H1 (cell line): Measurements from ENCODE around the gene CTNNBL1. TPM values are rescaled to one million over a fixed set of nuclear protein-coding genes. Genes with fewer than 3 reads are reported as not detected.

Experiments used
- CTCF ChIA-PET: fragments of 300-600 bp; sonication (Branson Sonifier 250); formaldehyde crosslinking; loops from one replicate; lab custom pipeline; 2021; ENCODE audit not compliant: partially characterized antibody; lab: Charles Lee
- POLR2A ChIA-PET: fragments of 300-600 bp; sonication (Branson Sonifier 250); formaldehyde crosslinking; loops from one replicate; lab custom pipeline; 2021; ENCODE audit warnings: inconsistent platforms; ENCODE audit not compliant: partially characterized antibody; lab: Charles Lee
- DNase-seq, 2 experiments: peaks; one replicate each; pipeline versions ENCODE4 v3.0.0 to v3.0.0-alpha.2; 2010 to 2022; ENCODE audit warnings: low spot score in 2 of 2, low read depth in 1 of 2, mixed read lengths in 1 of 2
- FAIRE-seq: peaks from 2 replicates; lab custom pipeline; 2011; peaks lifted over from hg19 to GRCh38; lab: Jason Lieb, UNC
- H2AFZ ChIP-seq: 2 replicates; pipeline ENCODE4 v1.8.1; 2012; ENCODE audit warnings: low read length, inconsistent platforms
- H2AK5ac ChIP-seq: 2 replicates; pipeline ENCODE4 v1.6.1; 2013; ENCODE audit warnings: low read depth, low read length
- H2BK120ac ChIP-seq: replicated peaks from 2 replicates; pipeline ENCODE3; 2013; ENCODE audit warnings: low read depth, low read length, inconsistent platforms
- H2BK12ac ChIP-seq: 2 replicates; pipeline ENCODE4 v1.6.1; 2013; ENCODE audit warnings: low read depth, low read length
- H2BK15ac ChIP-seq: 2 replicates; pipeline ENCODE4 v1.6.1; 2013; ENCODE audit warnings: low read length
- H2BK20ac ChIP-seq: 2 replicates; pipeline ENCODE4 v1.6.1; 2013; ENCODE audit warnings: low read length
- H2BK5ac ChIP-seq: 2 replicates; pipeline ENCODE4 v1.6.1; 2013; ENCODE audit warnings: low read depth, low read length
- H3K14ac ChIP-seq: 2 replicates; pipeline ENCODE4 v1.6.1; 2013; ENCODE audit warnings: inconsistent platforms; ENCODE audit not compliant: insufficient read length
- H3K18ac ChIP-seq: 2 replicates; pipeline ENCODE4 v1.6.1; 2013; ENCODE audit warnings: low read length; ENCODE audit errors: extremely low read depth
- H3K23ac ChIP-seq: 2 replicates; pipeline ENCODE4 v1.6.1; 2013; ENCODE audit warnings: inconsistent platforms; ENCODE audit not compliant: insufficient read length
- H3K23me2 ChIP-seq: 2 replicates; pipeline ENCODE4 v1.6.1; 2013; ENCODE audit warnings: low read depth, low read length
- H3K27ac ChIP-seq: 2 replicates; pipeline ENCODE4 v1.6.1; 2011; ENCODE audit warnings: low read depth, low read length, inconsistent platforms
- H3K27me3 ChIP-seq, 4 experiments: replicated peaks in 1 of 4; 1 replicate in 1 of 4; 2 replicates in 3 of 4; pipeline versions ENCODE4 v1.6.1 to v1.8.1; 2011 to 2013; ENCODE audit warnings: low read length in 3 of 4, mild to moderate bottlenecking in 3 of 4, inconsistent platforms in 2 of 4, mixed read lengths in 2 of 4, moderate library complexity in 1 of 4; ENCODE audit not compliant: control insufficient read depth in 3 of 4, insufficient read depth in 3 of 4; ENCODE audit errors: extremely low read depth in 1 of 4
- H3K36me3 ChIP-seq, 4 experiments: 2 replicates each; pipeline versions ENCODE4 v1.6.1 to v1.8.1; 2011 to 2013; ENCODE audit warnings: mild to moderate bottlenecking in 4 of 4, low read length in 3 of 4, moderate library complexity in 2 of 4, control low read depth in 1 of 4, inconsistent platforms in 1 of 4; ENCODE audit not compliant: insufficient read depth in 4 of 4, control insufficient read depth in 2 of 4
- H3K4ac ChIP-seq: replicated peaks from 2 replicates; pipeline ENCODE3; 2013; ENCODE audit warnings: low read length, low read depth, mixed read lengths, inconsistent platforms; ENCODE audit not compliant: insufficient read length
- H3K4me1 ChIP-seq, 4 experiments: replicated peaks in 1 of 4; 1 replicate in 1 of 4; 2 replicates in 3 of 4; pipeline versions ENCODE4 v1.6.1 to v1.8.1; 2011 to 2013; ENCODE audit warnings: low read length in 3 of 4, inconsistent platforms in 2 of 4, mixed read lengths in 1 of 4; ENCODE audit not compliant: insufficient read depth in 4 of 4, control insufficient read depth in 3 of 4
- H3K4me2 ChIP-seq, 2 experiments: 2 replicates each; pipeline versions ENCODE4 v1.6.1 to v1.8.1; 2011 to 2013; ENCODE audit warnings: low read depth in 2 of 2, low read length in 2 of 2, control low read depth in 1 of 2, inconsistent platforms in 1 of 2, mild to moderate bottlenecking in 1 of 2; ENCODE audit not compliant: insufficient read depth in 1 of 2
- H3K4me3 ChIP-seq, 4 experiments: fragments of 200-600, 300-600 bp in 1 of 4; sonication (generic), shearing (Covaris generic), sonication (Bioruptor Twin) in 1 of 4; 2 replicates each; pipeline versions ENCODE4 v1.5.1 to v1.8.1; 2011 to 2016; ENCODE audit warnings: low read length in 4 of 4, low read depth in 3 of 4, control low read depth in 2 of 4, inconsistent platforms in 2 of 4, mild to moderate bottlenecking in 2 of 4, mixed read lengths in 1 of 4, moderate library complexity in 1 of 4; ENCODE audit not compliant: insufficient read depth in 2 of 4; ENCODE audit errors: extremely low read depth in 1 of 4
- H3K56ac ChIP-seq: replicated peaks from 2 replicates; pipeline ENCODE3; 2013; ENCODE audit warnings: low read depth, mild to moderate bottlenecking, mixed read lengths, low read length, inconsistent platforms; ENCODE audit not compliant: insufficient read length
- H3K79me1 ChIP-seq: 2 replicates; pipeline ENCODE4 v1.6.1; 2013; ENCODE audit warnings: low read depth, low read length, control low read depth
- H3K79me2 ChIP-seq, 2 experiments: 2 replicates each; pipeline versions ENCODE4 v1.6.1 to v1.8.1; 2012 to 2013; ENCODE audit warnings: low read length in 2 of 2, mild to moderate bottlenecking in 2 of 2, inconsistent platforms in 1 of 2; ENCODE audit not compliant: insufficient read depth in 2 of 2, control insufficient read depth in 1 of 2
- H3K9ac ChIP-seq, 4 experiments: replicated peaks in 1 of 4; 1 replicate in 1 of 4; 2 replicates in 3 of 4; pipeline versions ENCODE4 v1.6.1 to v1.8.1; 2011 to 2013; ENCODE audit warnings: low read depth in 3 of 4, low read length in 3 of 4, control low read depth in 2 of 4, mild to moderate bottlenecking in 2 of 4, moderate library complexity in 2 of 4, inconsistent platforms in 1 of 4; ENCODE audit errors: extremely low read depth in 1 of 4
- H3K9me3 ChIP-seq, 2 experiments: 2 replicates each; pipeline versions ENCODE4 v1.6.1 to v1.8.1; 2012 to 2013; ENCODE audit warnings: mild to moderate bottlenecking in 2 of 2, moderate library complexity in 2 of 2, control low read depth in 1 of 2, inconsistent platforms in 1 of 2, low read depth in 1 of 2, low read length in 1 of 2, mixed read lengths in 1 of 2; ENCODE audit not compliant: insufficient read depth in 2 of 2
- H4K20me1 ChIP-seq, 2 experiments: replicated peaks in 1 of 2; 2 replicates each; pipeline versions ENCODE3 to v1.8.1; 2011 to 2013; ENCODE audit warnings: inconsistent platforms in 2 of 2, low read length in 2 of 2, mild to moderate bottlenecking in 1 of 2; ENCODE audit not compliant: insufficient read depth in 2 of 2, control insufficient read depth in 1 of 2
- H4K5ac ChIP-seq: 2 replicates; pipeline ENCODE4 v1.6.1; 2013; ENCODE audit warnings: low read length, low read depth, mixed read lengths, inconsistent platforms; ENCODE audit not compliant: insufficient read length
- H4K8ac ChIP-seq: 2 replicates; pipeline ENCODE4 v1.8.0; 2013; ENCODE audit warnings: mild to moderate bottlenecking, moderate library complexity, low read length, inconsistent platforms; ENCODE audit not compliant: insufficient read depth; ENCODE audit errors: extremely low read depth
- H4K91ac ChIP-seq: replicated peaks from 2 replicates; pipeline ENCODE3; 2013; ENCODE audit warnings: low read length, mixed read lengths, inconsistent platforms; ENCODE audit not compliant: insufficient read length
- ASH2L ChIP-seq: fragments of 200-600, 300-600 bp; sonication (generic); IDR thresholded peaks from one replicate; pipeline ENCODE4 v1.7.1; 2017; ENCODE audit warnings: low read length
- BACH1 ChIP-seq: IDR thresholded peaks from 2 replicates; pipeline ENCODE4 v1.6.1; 2012; ENCODE audit warnings: low read length, improper control_type of control experiment
- BCL11A ChIP-seq, 2 experiments: IDR thresholded peaks; one replicate each; pipeline ENCODE4 v1.6.1; 2011; ENCODE audit warnings: low read depth in 2 of 2, low read length in 2 of 2, mild to moderate bottlenecking in 2 of 2
- CEBPB ChIP-seq: IDR thresholded peaks from 2 replicates; pipeline ENCODE4 v1.6.1; 2012; ENCODE audit warnings: low read depth, low read length
- EP300 ChIP-seq, 2 experiments: IDR thresholded peaks; 1 replicate in 1 of 2; 2 replicates in 1 of 2; pipeline ENCODE4 v1.6.1; 2011 to 2012; ENCODE audit warnings: low read depth in 2 of 2, low read length in 2 of 2, mild to moderate bottlenecking in 2 of 2, borderline replicate concordance in 1 of 2, inconsistent platforms in 1 of 2, moderate library complexity in 1 of 2
- KDM1A ChIP-seq: fragments of 200-600, 300-600 bp; sonication (generic); IDR thresholded peaks from 2 replicates; pipeline ENCODE4 v1.7.1; 2016; ENCODE audit warnings: mild to moderate bottlenecking, low read length, borderline replicate concordance
- PHF8 ChIP-seq: fragments of 200-600 bp; sonication (generic); conservative IDR thresholded peaks from 2 replicates; pipeline ENCODE4 v1.7.1; 2012; ENCODE audit warnings: low read depth, mild to moderate bottlenecking, inconsistent platforms, low read length, moderate library complexity
- RXRA ChIP-seq: IDR thresholded peaks from 2 replicates; pipeline ENCODE4 v1.6.1; 2011; ENCODE audit warnings: low read depth, mild to moderate bottlenecking, low read length, moderate library complexity; ENCODE audit not compliant: insufficient read depth
- SUZ12 ChIP-seq: fragments of 200-600 bp; sonication (generic); IDR thresholded peaks from 2 replicates; pipeline ENCODE4 v1.6.1; 2012; ENCODE audit warnings: mild to moderate bottlenecking, inconsistent platforms, low read length, moderate library complexity, mixed read lengths
- WGBS, 2 experiments: shearing (Covaris generic) in 1 of 2; methylation state at CpG; one replicate each; pipeline versions ENCODE4 v1.1.6 to v1.1.7; 2013 to 2015; ENCODE audit warnings: low lambda C conversion rate in 2 of 2, mixed read lengths in 2 of 2, inconsistent platforms in 1 of 2, low coverage in 1 of 2, missing lambda C conversion rate in 1 of 2; ENCODE audit not compliant: insufficient replicate concordance in 2 of 2, insufficient coverage in 1 of 2, insufficient read length in 1 of 2; ENCODE audit errors: extremely low coverage in 1 of 2, missing lambda C conversion rate in 1 of 2; 5-methylcytosine and 5-hydroxymethylcytosine counted together
- polyA plus RNA-seq, 7 experiments: library from polyadenylated mRNA; depleted of rRNA in 3 of 7; stranded (reverse) in 5 of 7; unstranded in 2 of 7; fragments of >200 nt in 5 of 7; fragments of 200-250 nt in 2 of 7; gene quantifications; 1 replicate in 5 of 7; 2 replicates in 1 of 7; 4 replicates in 1 of 7; pipeline versions ENCODE4 v1.2.1 to v1.2.3, GENCODE V29; 2011 to 2013; ENCODE audit warnings: missing spikeins in 2 of 7, mixed read lengths in 2 of 7
- total RNA-seq: library from RNA; stranded (reverse); fragmentation: NEBNext Ultra II Directional; extraction: Animal tissue kit (Norgen Biotek cat#: 25700); gene quantifications from 2 replicates; pipeline ENCODE4 v1.2.1, GENCODE V29; 2021

The CTNNBL1 gene
- total and polyA plus RNA-seq, 2 of the 8 experiments (the other 6 are each of a cell fraction or from before 2014, with no cell fraction given): 19.6 to 81.6 TPM

DNA sequence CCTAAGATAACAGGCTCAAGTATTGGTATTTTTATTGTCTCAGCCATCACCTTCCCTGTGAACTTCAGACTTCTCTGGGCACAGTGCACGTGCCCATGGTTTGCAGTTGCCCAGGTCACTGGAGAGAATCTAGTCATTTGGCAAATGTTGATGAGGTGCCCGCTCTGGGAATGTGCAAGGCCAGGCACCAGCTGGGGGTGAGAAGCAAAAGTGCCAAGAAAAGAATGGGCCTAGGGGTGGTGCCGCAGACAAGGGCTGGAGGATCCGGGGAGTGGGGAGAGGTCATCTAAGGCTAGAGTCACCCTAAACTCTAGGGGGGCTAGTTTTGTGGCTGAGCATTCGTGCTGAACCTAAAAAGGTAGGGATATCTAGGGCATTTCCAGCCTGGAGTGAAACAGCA is 152.0 kb downstream of the CTNNBL1 start:
- Histone ChIP-seq H3K23ac (no peak overlapping the region), H2BK20ac (no peak overlapping the region)
- POLR2A ChIA-PET: interaction anchor here (1.2 kb wide), 1 partner anchor 22 kb away, joined by 3 read pairs; no protein-coding TSS in a partner anchor

More for the DNA sequence above, 152.0 kb downstream of the CTNNBL1 start:
- H2AK5ac ChIP-seq: no peak overlapping the region
- H3K14ac ChIP-seq: no peak overlapping the region
- no peak overlapping the region for H3K56ac ChIP-seq
- H4K91ac ChIP-seq: no peak overlapping the region
- WGBS, 2 experiments: 89% methylated on average over 5 of the region's 5 CpGs; no CpG with 5 or more reads in 1 of the 2 experiments
- no peak overlapping the region for H3K4me3 ChIP-seq
- H3K18ac ChIP-seq: no peak overlapping the region
- peak overlapping the region; percentile 19; the same call in 1 of the 2 replicates for H2BK5ac ChIP-seq
- H4K5ac ChIP-seq: no peak overlapping the region
- no peaks in the 10 kb centered on the region for H3K27me3 ChIP-seq
- no peak overlapping the region for H4K8ac ChIP-seq
- no peak overlapping the region for H2BK15ac ChIP-seq
- no peak for TF ChIP-seq EP300 (IDR thresholded peaks at IDR 0.05; ENCODE audit: borderline replicate concordance in 1 of 2, low read depth in 2 of 2, low read length in 2 of 2)
- TF ChIP-seq PHF8: no peak
- TF ChIP-seq ASH2L: no peak
- no peak for TF ChIP-seq BCL11A (IDR thresholded peaks at IDR 0.05; ENCODE audit: low read depth in 2 of 2, low read length in 2 of 2)
- TF ChIP-seq CEBPB: no peak
- no peak for TF ChIP-seq SUZ12
- TF ChIP-seq BACH1: no peak
- TF ChIP-seq RXRA: no peak
- TF ChIP-seq KDM1A: no peak
- CTCF ChIA-PET: interaction anchor here (2.0 kb wide), 1 partner anchor 88 kb away, joined by 6 read pairs; no protein-coding TSS in a partner anchor
- no peak overlapping the region for H2AFZ ChIP-seq
- H3K79me1 ChIP-seq: no peaks in the 10 kb centered on the region
- peaks cover 2 to 19% (median 11%) of the 10 kb centered on the region in 4 experiments; a peak in 5 of 7 replicates for H3K4me1 ChIP-seq
- H3K9me3 ChIP-seq: no peaks in the 10 kb centered on the region
- no peaks in the 10 kb centered on the region for H3K79me2 ChIP-seq
- no peaks in the 10 kb centered on the region for H4K20me1 ChIP-seq
- no peak overlapping the region for H3K9ac ChIP-seq
- H3K4me2 ChIP-seq: peak overlapping the region in 1 of 2 experiments; percentile 33; a peak in 1 of 4 replicates
- H3K23me2 ChIP-seq: no peaks in the 10 kb centered on the region
- no peak overlapping the region for H2BK12ac ChIP-seq
- DNase-seq (no peak), FAIRE-seq (no peak)
- H2BK120ac ChIP-seq: no peak overlapping the region
- H3K27ac ChIP-seq: no peak overlapping the region
- H3K4ac ChIP-seq: no peak overlapping the region
- H3K36me3 ChIP-seq: 0 out of 8 replicates have a peak, but pooled peaks cover 0 to 3% (median 0%) of the 10 kb centered on the region in 4 experiments
